NB4 (cell line): Measurements from ENCODE around the gene NFATC1.

Experiments used
- CTCF ChIP-seq: IDR thresholded peaks from one replicate; pipeline ENCODE4 v1.5.1; 2012; ENCODE audit warnings: low read depth, low read length
- POLR2A ChIP-seq: IDR thresholded peaks from 2 replicates; pipeline ENCODE4 v1.6.1; 2011; ENCODE audit warnings: mild to moderate bottlenecking; ENCODE audit not compliant: insufficient read length; ENCODE audit errors: extremely low read depth

- TF ChIP-seq POLR2A (no peak), CTCF (no peak)
These were observed 15.6 kb upstream of the NFATC1 start for GRCh38 chr18:79379931-79380815.
